ENCODE measurements around the gene STK40. TPM values are rescaled to one million over a fixed set of nuclear protein-coding genes. Genes with fewer than 3 reads are reported as not detected.

Gene STK40
- total RNA-seq, 4 donors from 2014 or later, result 58.7 to 73.1 (median 63.0) TPM

DNA sequence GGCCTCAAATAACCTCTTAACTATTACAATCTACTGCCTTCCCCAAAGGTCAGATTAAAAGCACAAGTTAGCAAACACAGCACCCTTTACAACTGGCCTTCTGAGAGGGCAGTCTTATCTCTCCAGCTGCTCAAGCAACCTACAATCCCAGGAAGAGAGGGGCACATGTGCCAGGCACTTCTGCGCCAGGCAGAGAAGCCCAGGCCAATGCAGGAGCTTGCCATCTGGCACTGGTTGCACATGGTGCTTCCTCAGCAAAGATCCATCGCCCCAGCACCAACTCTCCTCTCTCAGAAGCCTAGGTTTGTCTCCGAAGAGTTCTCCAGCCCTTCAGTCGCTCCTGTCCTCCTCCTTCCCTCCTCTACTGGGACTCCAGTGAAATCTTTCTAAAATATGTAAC lies 2.5 kb downstream of the STK40 start:
- no peak for DNase-seq (ENCODE audit: low spot score in 2 of 2)
- WGBS, 2 donors, result 51 to 63% methylated on average over 4 of the region's 4 CpGs
- no peak for TF ChIP-seq POLR2A (IDR thresholded peaks at IDR 0.05)
- TF ChIP-seq, protein P1, sequence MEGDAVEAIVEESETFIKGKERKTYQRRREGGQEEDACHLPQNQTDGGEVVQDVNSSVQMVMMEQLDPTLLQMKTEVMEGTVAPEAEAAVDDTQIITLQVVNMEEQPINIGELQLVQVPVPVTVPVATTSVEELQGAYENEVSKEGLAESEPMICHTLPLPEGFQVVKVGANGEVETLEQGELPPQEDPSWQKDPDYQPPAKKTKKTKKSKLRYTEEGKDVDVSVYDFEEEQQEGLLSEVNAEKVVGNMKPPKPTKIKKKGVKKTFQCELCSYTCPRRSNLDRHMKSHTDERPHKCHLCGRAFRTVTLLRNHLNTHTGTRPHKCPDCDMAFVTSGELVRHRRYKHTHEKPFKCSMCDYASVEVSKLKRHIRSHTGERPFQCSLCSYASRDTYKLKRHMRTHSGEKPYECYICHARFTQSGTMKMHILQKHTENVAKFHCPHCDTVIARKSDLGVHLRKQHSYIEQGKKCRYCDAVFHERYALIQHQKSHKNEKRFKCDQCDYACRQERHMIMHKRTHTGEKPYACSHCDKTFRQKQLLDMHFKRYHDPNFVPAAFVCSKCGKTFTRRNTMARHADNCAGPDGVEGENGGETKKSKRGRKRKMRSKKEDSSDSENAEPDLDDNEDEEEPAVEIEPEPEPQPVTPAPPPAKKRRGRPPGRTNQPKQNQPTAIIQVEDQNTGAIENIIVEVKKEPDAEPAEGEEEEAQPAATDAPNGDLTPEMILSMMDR (IDR thresholded peaks at IDR 0.05), result no peak
- intact Hi-C loops (cut with DNase I; ENCODE audit: low total_unique reads), result no loop called here
- H3K4me3 ChIP-seq (ENCODE audit: low read depth, poor library complexity, severe bottlenecking), result no peak overlapping the region

DNA sequence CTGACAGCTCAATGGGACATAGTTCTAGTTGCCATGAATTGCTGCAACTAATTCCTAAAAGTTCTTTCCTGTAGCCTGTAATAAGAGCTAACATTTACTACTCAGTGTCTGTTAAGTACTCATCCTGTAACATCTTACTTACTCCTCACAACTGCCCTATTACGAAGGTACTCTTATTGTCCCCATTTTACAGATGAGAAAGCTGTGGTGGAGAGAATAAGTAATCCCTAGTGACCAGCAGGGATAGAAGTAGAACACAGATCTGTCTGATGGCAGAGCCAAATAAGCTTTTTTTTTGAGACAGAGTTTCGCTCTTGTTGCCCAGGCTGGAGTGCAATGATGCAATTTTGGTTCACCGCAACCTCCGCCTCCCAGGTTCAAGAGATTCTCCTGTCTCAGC lies 3.1 kb downstream of the STK40 start:
- 96 to 97% methylated on average over 4 of the region's 4 CpGs for WGBS, 2 donors
- no peak for DNase-seq (ENCODE audit: low spot score in 2 of 2)
- no peak for TF ChIP-seq POLR2A (IDR thresholded peaks at IDR 0.05)
- TF ChIP-seq, protein P1 (IDR thresholded peaks at IDR 0.05), result no peak
- intact Hi-C loops (cut with DNase I; ENCODE audit: low total_unique reads), result no loop called here
- H3K4me3 ChIP-seq (ENCODE audit: low read depth, poor library complexity, severe bottlenecking), result no peak overlapping the region

DNA sequence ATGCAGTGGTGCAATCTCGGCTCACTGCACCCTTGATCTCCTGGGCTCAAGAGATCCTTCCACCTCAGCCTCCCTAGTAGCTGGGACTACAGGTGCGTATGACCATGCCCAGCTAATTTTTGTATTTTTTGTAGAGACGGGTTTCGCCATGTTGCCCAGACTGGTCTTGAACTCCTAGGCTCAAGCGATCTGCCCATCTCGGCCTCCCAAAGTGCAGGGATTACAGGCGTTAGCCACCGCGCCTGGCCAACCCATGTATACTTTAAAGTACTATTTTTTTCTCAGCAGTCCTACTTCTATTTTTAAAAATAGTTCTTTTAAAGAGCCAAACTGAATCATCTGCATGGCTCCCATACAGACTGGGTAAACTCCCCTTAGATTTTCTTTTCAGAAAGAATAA lies 3.5 kb downstream of the STK40 start:
- intact Hi-C loops (cut with DNase I; ENCODE audit: low total_unique reads), result no loop called here
- WGBS, 2 donors, result 95 to 96% methylated on average over 9 of the region's 9 CpGs

DNA sequence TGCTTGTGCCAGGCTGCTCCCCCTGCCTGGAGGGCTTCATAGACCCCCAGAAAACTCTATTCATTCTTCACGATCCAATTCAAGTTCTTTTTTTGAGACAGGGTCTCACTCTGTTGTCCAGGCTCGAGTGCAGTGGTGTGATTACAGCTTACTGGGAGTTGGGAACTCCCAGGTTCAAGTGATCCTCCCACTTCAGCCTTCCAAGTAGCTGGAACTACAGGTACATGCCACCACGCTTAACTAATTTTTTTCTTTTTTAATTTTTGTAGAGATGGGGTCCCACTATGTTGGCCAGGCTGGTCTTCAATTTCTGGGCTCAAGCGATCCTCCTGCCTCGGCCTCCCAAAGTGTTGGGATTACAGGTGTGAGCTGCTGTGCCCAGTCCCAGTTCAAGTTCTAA lies 4.3 kb downstream of the STK40 start:
- TF ChIP-seq, protein P1 (IDR thresholded peaks at IDR 0.05), result no peak
- no peak for TF ChIP-seq POLR2A (IDR thresholded peaks at IDR 0.05)
- no peak overlapping the region for H3K4me3 ChIP-seq (ENCODE audit: low read depth, poor library complexity, severe bottlenecking)
- no peak for DNase-seq (ENCODE audit: low spot score in 2 of 2)
- WGBS, 2 donors, result 94% methylated on average over 5 of the region's 5 CpGs
- intact Hi-C loops (cut with DNase I; ENCODE audit: low total_unique reads), result no loop called here

More for the DNA sequence above, 3.5 kb downstream of the STK40 start:
- no peak overlapping the region for H3K4me3 ChIP-seq (ENCODE audit: low read depth, poor library complexity, severe bottlenecking)
- no peak for DNase-seq (ENCODE audit: low spot score in 2 of 2)
- TF ChIP-seq POLR2A (IDR thresholded peaks at IDR 0.05), result no peak
- TF ChIP-seq, protein P1 (IDR thresholded peaks at IDR 0.05), result no peak

DNA sequence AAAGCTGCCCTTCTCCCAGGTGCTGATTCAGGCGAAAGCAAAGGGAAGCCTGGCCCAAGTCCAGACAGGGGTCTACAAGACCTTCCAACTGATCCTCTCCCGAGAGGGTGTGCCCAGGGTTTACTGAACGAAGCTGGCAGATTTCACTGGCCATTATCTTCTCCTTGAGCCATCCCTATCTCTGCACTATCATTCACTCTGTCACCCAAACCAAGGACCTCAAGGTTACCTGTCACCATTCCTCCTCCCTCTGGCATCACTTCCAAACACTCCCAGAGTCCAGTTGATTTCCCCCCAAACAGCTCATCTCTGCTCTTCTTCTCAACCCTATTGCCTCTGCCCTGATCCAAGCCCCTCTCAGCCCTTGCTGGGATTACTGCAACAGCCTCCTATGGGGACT lies 4.9 kb downstream of the STK40 start:
- no peak for DNase-seq (ENCODE audit: low spot score in 2 of 2)
- WGBS, 2 donors, result 83 to 90% methylated on average over 3 of the region's 3 CpGs
- intact Hi-C loops (cut with DNase I; ENCODE audit: low total_unique reads), result no loop called here
- TF ChIP-seq, protein P1 (IDR thresholded peaks at IDR 0.05), result no peak
- TF ChIP-seq POLR2A (IDR thresholded peaks at IDR 0.05), result no peak
- no peak overlapping the region for H3K4me3 ChIP-seq (ENCODE audit: low read depth, poor library complexity, severe bottlenecking)

DNA sequence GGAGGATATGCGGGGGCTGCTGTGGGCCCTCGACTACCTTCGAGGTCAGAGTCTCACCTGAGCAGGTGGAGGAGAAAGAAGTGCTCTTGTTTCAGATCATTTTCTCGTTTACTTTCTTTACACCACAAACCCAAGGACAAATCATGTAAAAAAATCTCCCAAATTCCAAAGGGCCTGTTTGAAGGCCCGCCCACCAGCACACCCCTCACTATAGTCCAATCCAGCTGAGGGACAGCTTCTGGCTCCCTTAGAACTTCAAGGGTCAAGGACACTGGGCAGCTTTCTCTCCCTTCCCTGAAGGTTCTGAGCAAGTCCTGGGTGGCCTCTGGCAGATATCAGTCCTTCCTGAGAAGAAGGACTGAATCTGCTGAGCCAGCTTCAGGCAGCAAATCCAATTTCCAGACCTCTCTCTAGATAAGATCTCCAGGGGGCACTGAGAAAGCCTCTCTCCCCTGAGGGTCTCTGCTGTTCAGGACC lies 5.5 kb downstream of the STK40 start:
- DNase-seq (ENCODE audit: low spot score in 2 of 2), result no peak
- no peak for TF ChIP-seq POLR2A (IDR thresholded peaks at IDR 0.05)
- TF ChIP-seq, protein P1 (IDR thresholded peaks at IDR 0.05), result no peak
- WGBS, 2 donors, result 85 to 88% methylated on average over 5 of the region's 5 CpGs
- no peak overlapping the region for H3K4me3 ChIP-seq (ENCODE audit: low read depth, poor library complexity, severe bottlenecking)
- intact Hi-C loops (cut with DNase I; ENCODE audit: low total_unique reads), result no loop called here
